Stimulated activated naive CD8-positive, alpha-beta T cell treated with anti-CD3 and anti-CD28 coated beads, Interleukin-15, amount 100 ng/mL, for 72 hours (primary cell): ENCODE data around the gene RPS21.

ENCODE experiments used
- ATAC-seq: fragments of 150-1000 bp; cut with Tn5 transposase; 2 replicates; pipeline ENCODE4 v1.10.0; 2021; ENCODE audit warnings: mild to moderate bottlenecking, moderate library complexity
- DNase-seq, 2 donors: peaks; one replicate each; pipeline ENCODE4 v3.0.0; 2021 to 2022
- H3K27ac Mint-ChIP-seq, 2 donors: one replicate each; pipeline ENCODE4 v1.8.0; 2022; ENCODE audit warnings: mild to moderate bottlenecking in 2 of 2, mixed read lengths in 2 of 2, moderate library complexity in 2 of 2
- H3K27me3 Mint-ChIP-seq: one replicate; pipeline ENCODE4 v1.8.0; 2022; ENCODE audit warnings: mixed read lengths
- H3K4me1 Mint-ChIP-seq: one replicate; pipeline ENCODE4 v1.8.0; 2022; ENCODE audit warnings: mild to moderate bottlenecking, mixed read lengths
- H3K4me3 Mint-ChIP-seq, 2 donors: one replicate each; pipeline ENCODE4 v1.8.0; 2022; ENCODE audit warnings: mild to moderate bottlenecking in 2 of 2, mixed read lengths in 2 of 2, moderate library complexity in 1 of 2
- H3K9me3 Mint-ChIP-seq, 2 donors: one replicate each; pipeline ENCODE4 v1.8.0; 2022; ENCODE audit warnings: mixed read lengths in 2 of 2

RPS21 gene

DNA sequence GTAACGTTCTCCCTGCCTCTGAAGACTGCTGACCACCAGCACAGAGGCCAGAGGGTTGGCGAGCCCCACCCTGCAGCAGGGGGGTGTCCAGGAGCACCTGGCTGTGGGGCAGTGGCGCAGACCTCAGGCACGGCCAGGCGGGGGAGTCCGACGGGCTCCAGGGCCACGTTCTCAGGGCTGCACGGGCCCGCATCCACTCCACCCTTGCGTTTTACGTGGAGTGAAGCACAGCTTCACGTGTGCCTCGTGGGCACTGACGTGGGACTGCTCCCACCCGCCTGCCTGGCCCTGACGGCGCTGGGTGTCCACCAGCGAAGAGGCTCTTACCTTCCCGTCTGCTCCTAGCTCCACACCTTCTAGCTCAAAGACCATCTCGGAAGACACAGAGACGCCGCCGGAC is 6.9 kb downstream of the RPS21 start:
- peaks cover 19% of the 10 kb centered on the region for H3K4me1 Mint-ChIP-seq
- H3K9me3 Mint-ChIP-seq = peaks cover 0 to 11% of the 10 kb centered on the region in 2 donors
- ATAC-seq = no peak
- no peak overlapping the region for H3K27ac Mint-ChIP-seq
- no peak overlapping the region for H3K4me3 Mint-ChIP-seq
- H3K27me3 Mint-ChIP-seq = no peaks in the 10 kb centered on the region
- no peak for DNase-seq

- peak overlapping the region in 1 of 2 donors; percentile 84 for H3K27ac Mint-ChIP-seq
- DNase-seq (no peak), ATAC-seq (no peak)
- no peaks in the 10 kb centered on the region for H3K27me3 Mint-ChIP-seq
- peaks cover 12% of the 10 kb centered on the region for H3K4me1 Mint-ChIP-seq
- H3K9me3 Mint-ChIP-seq = peaks cover 0 to 11% of the 10 kb centered on the region in 2 donors
- H3K4me3 Mint-ChIP-seq = no peak overlapping the region
Observed at GRCh38 chr20:62394248-62395245, 7.6 kb downstream of the RPS21 start.

DNA sequence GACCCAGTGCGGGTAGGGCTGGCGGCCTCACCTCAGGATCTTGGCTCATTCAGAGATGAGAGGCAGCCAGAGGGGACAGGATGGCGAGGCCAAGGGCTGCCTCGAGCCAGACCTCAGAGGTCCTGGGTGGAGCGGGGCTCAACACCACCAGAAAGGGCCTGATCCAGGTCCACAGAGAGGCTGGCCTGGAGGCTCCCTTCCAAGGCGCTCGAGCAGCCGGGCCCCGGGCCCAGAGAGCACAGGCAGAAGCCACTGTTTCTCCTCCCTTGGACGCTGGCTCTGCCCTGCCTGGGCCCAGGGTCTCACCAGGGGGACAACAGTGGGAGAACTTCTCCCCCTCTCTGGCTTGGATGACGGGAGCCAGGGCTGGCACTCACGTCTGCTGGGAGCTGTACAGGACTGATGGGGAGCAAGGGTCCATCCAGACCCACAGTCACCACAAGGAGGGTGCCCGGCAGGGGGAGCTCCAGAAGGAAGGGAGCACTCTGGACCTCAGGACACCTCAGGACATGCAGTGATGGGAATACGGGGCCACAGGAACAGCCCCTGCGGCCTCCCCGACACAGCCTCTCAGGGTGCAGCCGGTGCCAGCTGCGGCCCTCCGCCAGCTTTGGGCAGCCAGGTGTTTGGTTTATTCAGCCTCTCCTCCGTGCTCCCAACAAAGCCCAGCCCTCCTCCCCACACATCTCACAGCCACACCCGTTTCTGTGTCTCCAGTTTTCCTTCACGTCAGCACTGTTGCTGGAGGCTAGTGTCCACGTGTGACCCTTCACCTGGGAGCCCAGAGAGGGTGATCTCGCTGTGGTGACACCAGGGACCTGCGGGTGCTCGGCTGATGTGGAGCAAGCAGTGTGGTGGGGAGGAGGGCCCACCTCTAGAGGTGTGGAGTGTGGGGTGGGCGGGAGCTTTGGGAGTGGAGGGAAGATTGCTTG is 8.7 kb downstream of the RPS21 start:
- ATAC-seq = no peak

DNA sequence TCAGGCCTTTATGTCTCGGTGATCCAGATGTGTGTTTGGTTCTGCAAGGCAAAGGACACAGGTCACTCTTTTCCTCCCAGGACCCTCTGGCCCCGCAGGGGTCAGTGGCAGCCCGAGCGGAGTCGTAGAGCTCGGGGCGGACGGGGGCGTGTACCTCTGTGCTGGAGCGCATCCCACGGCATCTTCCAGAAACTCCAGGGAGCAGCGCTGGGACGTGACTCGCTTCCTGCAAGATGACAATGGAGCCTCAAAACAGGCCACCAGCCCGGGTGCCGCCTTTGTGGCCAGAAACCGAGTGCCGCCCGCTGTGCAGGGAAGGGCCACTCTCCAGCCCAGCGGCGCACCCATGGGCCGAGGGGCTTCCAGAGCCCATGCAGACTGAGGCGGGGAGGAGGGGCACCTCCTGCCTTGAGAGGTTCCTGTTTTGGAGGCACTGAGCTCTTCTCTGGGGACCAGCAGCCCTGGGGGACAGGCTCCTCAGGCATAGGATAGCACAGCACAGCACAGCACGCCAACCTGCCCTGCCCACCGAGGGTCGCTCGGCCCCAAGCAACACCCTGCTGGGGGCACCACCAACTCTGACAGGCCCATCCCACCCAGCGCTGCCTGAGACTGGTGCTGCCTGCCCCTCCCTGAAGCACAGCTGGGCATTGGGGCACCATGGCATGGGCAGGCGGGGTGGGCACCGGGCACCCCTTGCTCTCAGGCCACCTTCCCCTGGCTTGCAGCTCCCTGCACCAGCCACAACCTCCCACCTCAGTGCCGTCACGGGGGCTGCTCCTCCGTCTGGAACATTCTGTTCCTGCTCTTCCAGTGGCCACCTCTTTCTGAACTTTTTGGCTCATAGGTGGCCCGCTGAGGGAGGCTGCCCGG is 9.7 kb downstream of the RPS21 start:
- Mint-ChIP-seq H3K27me3 (no peaks in the 10 kb centered on the region), H3K4me1 (peaks cover 5% of the 10 kb centered on the region), H3K27ac (no peak overlapping the region), H3K9me3 (peaks cover 0 to 11% of the 10 kb centered on the region in 2 donors), H3K4me3 (no peak overlapping the region)
- ATAC-seq (no peak), DNase-seq (no peak)

More for the DNA sequence above, 8.7 kb downstream of the RPS21 start:
- no peak for DNase-seq
- Mint-ChIP-seq H3K9me3 (peaks cover 0 to 11% of the 10 kb centered on the region in 2 donors), H3K4me3 (no peak overlapping the region), H3K27ac (no peak overlapping the region), H3K4me1 (peaks cover 2% of the 10 kb centered on the region), H3K27me3 (no peaks in the 10 kb centered on the region)

DNA sequence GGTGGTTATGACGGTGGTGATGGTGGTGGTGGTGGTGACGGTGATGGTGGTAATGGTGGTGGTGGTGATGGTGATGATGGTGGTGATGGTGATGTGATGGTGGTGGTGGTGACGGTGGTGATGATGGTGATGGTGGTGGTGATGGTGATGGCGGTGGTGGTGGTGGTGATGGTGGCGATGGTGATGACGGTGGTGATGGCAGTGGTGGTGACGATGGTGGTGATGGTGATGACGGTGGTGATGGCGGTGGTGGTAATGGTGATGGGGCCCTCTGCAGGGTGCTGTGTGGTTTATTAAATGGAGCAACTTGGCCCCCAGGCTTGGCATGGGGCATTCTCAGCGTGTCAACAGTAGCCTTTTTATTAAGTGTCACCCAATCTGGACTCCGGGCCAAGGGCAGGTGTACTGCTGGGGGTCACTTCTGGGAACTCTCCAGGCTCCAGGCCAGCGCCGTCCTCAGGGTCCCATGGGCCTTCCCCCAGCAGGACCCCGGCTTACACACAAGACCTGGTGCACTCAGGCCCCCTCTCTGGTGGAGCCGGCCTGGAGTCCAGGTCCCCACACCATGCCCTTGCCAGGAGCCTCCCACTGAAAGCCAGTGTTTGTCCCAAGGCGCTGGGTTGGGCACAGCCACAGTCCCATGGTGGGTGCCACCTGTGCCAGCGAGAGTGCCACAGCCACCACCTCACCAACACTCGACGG is 11.4 kb downstream of the RPS21 start:
- peaks cover 5% of the 10 kb centered on the region for H3K4me1 Mint-ChIP-seq
- H3K27ac Mint-ChIP-seq = no peak overlapping the region
- ATAC-seq = no peak
- no peak for DNase-seq
- peaks cover 0 to 11% of the 10 kb centered on the region in 2 donors for H3K9me3 Mint-ChIP-seq
- H3K4me3 Mint-ChIP-seq = no peak overlapping the region
- no peaks in the 10 kb centered on the region for H3K27me3 Mint-ChIP-seq

DNA sequence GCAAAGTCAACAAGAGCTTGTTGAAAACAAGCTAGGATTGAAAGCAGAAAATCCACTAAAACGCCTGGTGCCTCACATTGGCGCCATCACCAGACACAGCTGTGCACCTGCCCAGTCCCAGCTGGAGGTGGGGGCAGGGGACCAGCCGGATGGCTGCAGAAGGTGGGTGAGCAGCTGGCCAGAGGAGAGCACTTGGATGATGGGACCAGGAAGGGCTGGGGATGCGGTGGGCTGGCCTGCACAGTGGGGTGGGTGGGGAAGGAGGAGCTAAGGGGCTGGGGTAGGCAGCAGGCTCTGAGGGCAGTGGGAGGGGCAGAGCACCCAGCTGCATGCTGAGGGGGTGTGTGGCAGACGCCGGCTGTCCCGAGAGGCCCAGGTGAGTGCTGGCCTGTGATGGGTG is 13.1 kb downstream of the RPS21 start:
- Mint-ChIP-seq H3K27ac (no peak overlapping the region), H3K4me3 (no peak overlapping the region), H3K27me3 (no peaks in the 10 kb centered on the region), H3K9me3 (peaks cover 0 to 11% of the 10 kb centered on the region in 2 donors), H3K4me1 (peaks cover 12% of the 10 kb centered on the region)
- ATAC-seq = no peak
- no peak for DNase-seq

- Mint-ChIP-seq H3K27me3 (no peaks in the 10 kb centered on the region), H3K4me1 (peaks cover 18% of the 10 kb centered on the region), H3K27ac (no peak overlapping the region), H3K9me3 (peaks cover 0 to 11% of the 10 kb centered on the region in 2 donors), H3K4me3 (no peak overlapping the region)
- DNase-seq = no peak
- no peak for ATAC-seq
Observed at GRCh38 chr20:62400541-62400940, 13.6 kb downstream of the RPS21 start.

DNA sequence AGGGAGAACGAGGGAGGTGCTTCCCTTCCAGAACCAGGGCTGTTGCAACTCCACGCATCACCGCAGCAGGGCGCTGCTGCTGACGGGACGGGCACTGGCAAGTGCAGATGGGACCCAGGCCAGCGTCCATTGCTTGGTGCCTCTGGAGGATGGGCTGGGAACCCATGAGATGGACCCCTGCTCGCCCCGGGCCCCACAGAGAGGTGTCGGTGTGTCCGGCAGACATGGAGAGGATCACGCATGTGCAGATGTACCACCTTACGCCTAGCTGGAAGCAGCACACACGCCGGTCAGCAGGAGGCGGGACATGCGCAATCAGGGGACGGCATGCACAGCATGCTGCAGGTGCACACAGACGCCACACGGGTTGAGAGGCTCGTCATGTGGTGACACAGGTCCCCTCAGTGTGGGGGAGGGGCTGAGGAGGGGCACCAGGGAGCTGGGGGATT is 14.5 kb downstream of the RPS21 start:
- H3K27ac Mint-ChIP-seq = no peak overlapping the region

DNA sequence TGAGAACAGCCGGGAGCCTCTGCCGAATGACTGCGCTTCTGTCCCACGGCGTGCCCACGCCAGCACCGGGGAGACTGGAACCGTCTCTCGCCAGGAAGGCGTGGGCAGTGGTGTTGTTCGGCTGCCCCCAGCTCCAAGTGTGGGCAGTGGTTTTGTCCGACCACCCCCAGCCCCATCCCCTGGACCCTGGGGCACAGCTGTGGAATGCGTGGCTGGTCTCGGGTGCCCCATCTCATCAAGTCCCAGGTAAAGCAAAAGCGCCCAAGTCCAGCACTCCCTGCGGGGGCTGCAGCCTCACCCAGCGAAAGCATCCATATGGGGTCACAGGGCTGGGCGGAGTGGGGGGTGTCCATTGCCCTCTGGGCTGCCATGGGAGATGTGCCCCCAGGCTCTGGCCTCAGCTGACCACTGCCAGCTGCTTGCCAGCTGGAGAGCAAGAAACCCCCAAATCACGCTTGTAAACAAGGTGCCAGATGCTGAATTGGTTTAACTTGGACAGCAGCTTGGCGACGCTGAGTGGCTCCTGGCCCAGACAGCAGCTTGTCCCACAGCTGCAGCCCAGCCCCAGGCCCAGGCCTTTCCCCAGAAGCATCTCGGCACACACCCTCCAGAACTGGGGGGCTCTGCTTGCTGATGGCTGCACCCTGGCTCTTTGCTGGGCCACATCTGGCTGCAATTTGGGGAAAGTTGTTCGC is 15.7 kb downstream of the RPS21 start:
- DNase-seq (no peak), ATAC-seq (no peak)
- peaks cover 0 to 8% of the 10 kb centered on the region in 2 donors for H3K9me3 Mint-ChIP-seq
- no peak overlapping the region for H3K4me3 Mint-ChIP-seq
- peaks cover 31% of the 10 kb centered on the region for H3K4me1 Mint-ChIP-seq
- H3K27ac Mint-ChIP-seq = no peak overlapping the region
- no peaks in the 10 kb centered on the region for H3K27me3 Mint-ChIP-seq

More for the DNA sequence above, 14.5 kb downstream of the RPS21 start:
- no peaks in the 10 kb centered on the region for H3K27me3 Mint-ChIP-seq
- ATAC-seq = no peak
- peaks cover 26% of the 10 kb centered on the region for H3K4me1 Mint-ChIP-seq
- no peak for DNase-seq
- H3K4me3 Mint-ChIP-seq = no peak overlapping the region
- H3K9me3 Mint-ChIP-seq = peaks cover 0 to 11% of the 10 kb centered on the region in 2 donors

GRCh38 chr20:62403331-62403730 is 16.4 kb downstream of the RPS21 start:
- no peak for DNase-seq
- peaks cover 34% of the 10 kb centered on the region for H3K4me1 Mint-ChIP-seq
- ATAC-seq = no peak
- H3K27me3 Mint-ChIP-seq = no peaks in the 10 kb centered on the region
- no peak overlapping the region for H3K4me3 Mint-ChIP-seq
- no peak overlapping the region for H3K27ac Mint-ChIP-seq
- peaks cover 0 to under 1% of the 10 kb centered on the region in 2 donors for H3K9me3 Mint-ChIP-seq

DNA sequence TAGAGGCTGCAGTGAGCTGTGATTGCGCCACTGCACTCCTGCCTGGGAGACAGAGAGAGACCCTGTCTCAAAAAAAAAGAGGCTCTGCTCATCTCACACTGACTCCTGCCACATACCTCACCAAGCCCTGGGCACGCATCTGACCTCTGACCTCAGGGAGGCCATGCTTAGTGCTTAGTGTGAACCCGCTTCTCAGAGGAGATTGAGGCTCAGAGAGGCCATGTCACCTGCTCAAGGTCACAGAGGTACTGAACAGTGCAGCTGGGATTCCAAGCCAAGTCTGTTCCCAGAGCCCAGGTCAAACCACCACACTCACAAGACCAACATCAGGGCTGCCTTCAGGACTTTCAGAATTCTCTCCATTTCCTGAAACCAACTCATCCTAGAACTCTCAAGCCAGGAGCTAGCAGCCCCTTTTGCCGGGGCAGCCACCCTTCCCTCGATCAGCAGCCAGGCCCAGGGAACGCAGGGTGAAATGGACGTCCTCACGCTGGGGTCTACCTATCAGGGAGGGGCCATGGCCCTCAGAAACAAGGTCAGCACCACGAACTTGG is 17.3 kb downstream of the RPS21 start:
- no peaks in the 10 kb centered on the region for H3K9me3 Mint-ChIP-seq
- H3K27me3 Mint-ChIP-seq = peaks cover 3% of the 10 kb centered on the region
- H3K4me1 Mint-ChIP-seq = peaks cover 34% of the 10 kb centered on the region
- ATAC-seq (no peak), DNase-seq (no peak)
- H3K27ac Mint-ChIP-seq = no peak overlapping the region
- peak overlapping the region in 1 of 2 donors; percentile 19 for H3K4me3 Mint-ChIP-seq

- Mint-ChIP-seq H3K4me3 (no peak overlapping the region), H3K9me3 (no peaks in the 10 kb centered on the region), H3K27ac (no peak overlapping the region), H3K4me1 (peaks cover 39% of the 10 kb centered on the region), H3K27me3 (peaks cover 8% of the 10 kb centered on the region)
- ATAC-seq (no peak), DNase-seq (no peak)
Observed at GRCh38 chr20:62404761-62405107, 17.8 kb downstream of the RPS21 start.

DNA sequence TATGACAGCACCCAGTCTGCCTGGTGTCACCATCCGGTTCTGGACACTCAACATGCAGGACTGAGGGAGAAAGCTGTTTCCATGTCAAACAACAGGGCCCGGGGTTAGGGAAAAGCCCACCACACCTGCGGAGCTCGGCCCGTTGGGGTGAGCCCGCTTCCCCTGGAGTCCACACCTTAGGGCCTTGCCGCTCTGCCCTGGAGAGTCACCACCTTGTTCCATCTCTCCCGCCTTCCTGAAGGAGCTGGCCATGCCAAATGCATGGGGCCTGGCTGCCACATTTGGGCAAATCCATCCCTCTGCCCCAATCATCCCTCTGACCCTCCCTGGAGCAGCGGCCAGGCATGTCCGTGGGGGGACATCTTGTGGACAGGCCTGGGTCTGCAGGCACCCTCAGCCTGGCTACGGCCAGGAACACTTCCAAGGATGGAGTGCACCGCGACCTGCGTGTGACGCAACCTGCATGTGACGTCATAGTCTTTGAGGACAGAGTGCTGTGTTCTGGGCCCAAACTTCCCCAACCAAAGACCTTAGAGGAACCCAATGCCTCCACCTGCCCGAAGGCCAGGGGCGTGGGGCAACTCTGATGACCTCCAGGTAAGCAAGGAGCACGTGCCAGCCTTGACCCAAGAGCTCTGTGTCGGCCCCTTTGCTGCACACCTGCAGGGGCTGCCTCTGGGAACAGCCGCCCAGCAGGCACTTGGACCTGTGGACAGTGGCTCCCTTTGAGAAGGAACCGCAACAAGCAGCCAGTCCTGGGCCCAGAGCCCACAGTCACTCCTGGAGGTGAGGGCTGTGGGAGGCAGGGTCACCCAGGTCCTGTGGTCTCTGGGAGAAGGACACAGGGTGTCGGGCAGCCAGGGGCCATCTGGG is 18.4 kb downstream of the RPS21 start:
- peak overlapping the region; percentile 77 to 83 for H3K4me3 Mint-ChIP-seq
- H3K9me3 Mint-ChIP-seq = no peaks in the 10 kb centered on the region
- peak overlapping the region in 1 of 2 donors; percentile 82 for H3K27ac Mint-ChIP-seq
- no peak for DNase-seq
- H3K27me3 Mint-ChIP-seq = peaks cover 14% of the 10 kb centered on the region
- ATAC-seq = no peak
- peaks cover 45% of the 10 kb centered on the region for H3K4me1 Mint-ChIP-seq
